ENCODE measurements around the gene CNIH1. TPM values are rescaled to one million over a fixed set of nuclear protein-coding genes. Genes with fewer than 3 reads are reported as not detected.
"Not testable (repeated sequence)": the region's sequence is repeated elsewhere in the genome, so short reads cannot be mapped to it uniquely, and the experiment has no call there.

The CNIH1 gene
- total RNA-seq, 3 donors from 2014 or later, result 99.9 to 115 (median 101) TPM

GRCh38 chr14:54385556-54385955, 55.6 kb downstream of the CNIH1 start:
- no peak for ATAC-seq
- Histone ChIP-seq H3K4me1 (ENCODE audit: low read depth) (no peaks in the 10 kb centered on the region), H3K36me3 (ENCODE audit: low read depth) (no peaks in the 10 kb centered on the region), H3K4me3 (no peak overlapping the region), H3K9me3 (no peaks in the 10 kb centered on the region)
- intact Hi-C loops (cut with DNase I, micrococcal nuclease), result no loop called here
- no peak for TF ChIP-seq CTCF (IDR thresholded peaks at IDR 0.05)
- DNase-seq, result no peak

DNA sequence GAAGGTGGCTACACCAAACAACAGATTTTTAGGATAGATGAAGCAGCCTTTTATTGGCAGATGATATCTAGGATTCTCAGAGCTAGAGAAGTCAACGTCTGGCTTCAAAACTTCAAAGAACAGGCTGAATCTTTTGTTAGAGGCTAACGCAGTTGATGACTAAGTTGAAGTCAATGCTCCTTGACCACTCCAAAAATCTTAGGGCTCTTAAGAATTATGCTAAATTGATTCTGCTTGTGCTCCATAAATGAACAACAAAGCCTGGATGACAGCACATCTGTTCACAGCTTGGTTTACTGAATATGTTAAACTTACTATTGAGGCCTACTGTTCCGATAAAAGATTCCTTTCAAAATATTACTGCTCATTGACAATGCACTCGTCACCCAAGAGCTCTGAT, 57.3 kb downstream of the CNIH1 start:
- no peaks in the 10 kb centered on the region for H3K9me3 ChIP-seq
- ATAC-seq (no peak), DNase-seq (no peak)
- no peak for TF ChIP-seq CTCF (IDR thresholded peaks at IDR 0.05)
- intact Hi-C loops (cut with DNase I, micrococcal nuclease), result no loop called here
- H3K4me3 ChIP-seq, result no peak overlapping the region
- no peaks in the 10 kb centered on the region for H3K36me3 ChIP-seq (ENCODE audit: low read depth)
- H3K4me1 ChIP-seq (ENCODE audit: low read depth), result no peaks in the 10 kb centered on the region

GRCh38 chr14:54381821-54382220, 59.4 kb downstream of the CNIH1 start:
- no peaks in the 10 kb centered on the region for H3K4me1 ChIP-seq (ENCODE audit: low read depth)
- DNase-seq (no peak), ATAC-seq (no peak)
- TF ChIP-seq CTCF (IDR thresholded peaks at IDR 0.05), result no peak
- H3K9me3 ChIP-seq, result no peaks in the 10 kb centered on the region
- H3K4me3 ChIP-seq, result no peak overlapping the region
- H3K36me3 ChIP-seq (ENCODE audit: low read depth), result no peaks in the 10 kb centered on the region
- intact Hi-C loops (cut with DNase I, micrococcal nuclease), result no loop called here

DNA sequence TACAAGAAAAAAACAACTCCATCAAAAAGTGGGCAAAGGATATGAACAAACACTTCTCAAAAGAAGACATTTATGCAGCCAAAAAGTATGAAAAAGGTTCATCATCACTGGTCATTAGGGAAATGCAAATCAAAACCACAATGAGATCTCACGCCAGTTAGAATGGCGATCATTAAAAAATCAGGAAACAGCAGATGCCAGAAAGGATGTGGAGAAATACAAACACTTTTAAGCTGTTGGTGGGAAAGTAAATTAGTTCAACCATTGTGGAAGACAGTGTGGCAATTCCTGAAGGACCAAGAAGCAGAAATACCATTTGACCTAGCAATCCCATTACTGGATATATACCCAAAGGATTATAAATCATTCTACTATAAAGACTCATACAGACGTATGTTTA, 60.6 kb downstream of the CNIH1 start:
- ATAC-seq; H3K36me3 ChIP-seq (ENCODE audit: low read depth); H3K9me3 ChIP-seq; intact Hi-C loops (cut with DNase I, micrococcal nuclease); DNase-seq; H3K4me1 ChIP-seq (ENCODE audit: low read depth); H3K4me3 ChIP-seq: not testable (repeated sequence)

- ATAC-seq; H3K36me3 ChIP-seq (ENCODE audit: low read depth); DNase-seq; intact Hi-C loops (cut with DNase I, micrococcal nuclease); H3K4me3 ChIP-seq; H3K4me1 ChIP-seq (ENCODE audit: low read depth); H3K9me3 ChIP-seq: not testable (repeated sequence)
These were observed 62.3 kb downstream of the CNIH1 start for GRCh38 chr14:54378893-54379292.

- H3K4me1 ChIP-seq (ENCODE audit: low read depth), result no peaks in the 10 kb centered on the region
- no peak for TF ChIP-seq CTCF (IDR thresholded peaks at IDR 0.05)
- DNase-seq, result no peak
- intact Hi-C loops (cut with DNase I, micrococcal nuclease), result no loop called here
- ATAC-seq, result no peak
- no peak overlapping the region for H3K4me3 ChIP-seq
- H3K36me3 ChIP-seq (ENCODE audit: low read depth), result no peaks in the 10 kb centered on the region
- H3K9me3 ChIP-seq, result no peaks in the 10 kb centered on the region
These were observed 63.7 kb downstream of the CNIH1 start for GRCh38 chr14:54377501-54377900.

DNA sequence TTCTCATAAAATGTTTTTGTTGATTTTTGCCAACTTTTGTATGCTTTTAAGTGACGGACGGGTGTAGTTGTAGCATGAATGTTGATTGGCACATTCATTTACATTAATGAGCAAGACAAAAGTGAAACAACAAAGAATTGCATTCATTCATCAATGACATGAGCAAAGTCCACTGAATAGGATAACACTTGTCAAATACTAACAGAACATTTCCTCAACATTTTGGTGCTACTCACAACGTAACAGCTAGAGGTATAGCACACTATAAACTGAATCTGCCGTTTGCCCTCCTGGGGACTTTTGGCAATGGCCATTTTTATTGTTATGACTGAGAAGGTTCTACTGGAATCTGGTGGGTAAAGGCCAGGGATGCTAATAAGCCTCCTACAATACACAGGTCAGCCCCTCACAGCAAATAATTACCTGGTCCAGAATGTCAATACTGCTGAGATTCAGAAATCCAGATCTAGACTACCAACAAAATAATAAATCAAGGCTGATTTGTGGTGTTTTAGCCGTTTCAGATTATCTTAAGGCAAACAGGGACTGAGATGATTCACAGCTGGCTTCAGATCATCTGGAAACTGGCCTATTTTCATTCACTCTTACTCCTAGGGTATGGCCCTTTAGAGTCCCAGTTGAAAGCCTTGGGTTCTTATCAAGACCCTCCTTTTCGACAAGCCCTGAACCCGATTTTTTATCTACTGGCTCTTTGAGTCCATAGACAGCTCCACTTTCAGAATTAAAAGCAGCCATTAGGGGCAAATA, 66.9 kb downstream of the CNIH1 start:
- Histone ChIP-seq H3K4me1 (ENCODE audit: low read depth) (no peaks in the 10 kb centered on the region), H3K36me3 (ENCODE audit: low read depth) (no peaks in the 10 kb centered on the region), H3K4me3 (no peak overlapping the region), H3K9me3 (no peaks in the 10 kb centered on the region)
- no peak for TF ChIP-seq CTCF (IDR thresholded peaks at IDR 0.05)
- DNase-seq (no peak), ATAC-seq (peak; percentile 74)
- intact Hi-C loops (cut with DNase I, micrococcal nuclease), result no loop called here
